ENCODE results near the gene EGR2. TPM values are rescaled to one million over a fixed set of nuclear protein-coding genes. Genes with fewer than 3 reads are reported as not detected.

EGR2 gene
- total RNA-seq, 1 experiment from 2014 or later = 0.92 TPM

DNA sequence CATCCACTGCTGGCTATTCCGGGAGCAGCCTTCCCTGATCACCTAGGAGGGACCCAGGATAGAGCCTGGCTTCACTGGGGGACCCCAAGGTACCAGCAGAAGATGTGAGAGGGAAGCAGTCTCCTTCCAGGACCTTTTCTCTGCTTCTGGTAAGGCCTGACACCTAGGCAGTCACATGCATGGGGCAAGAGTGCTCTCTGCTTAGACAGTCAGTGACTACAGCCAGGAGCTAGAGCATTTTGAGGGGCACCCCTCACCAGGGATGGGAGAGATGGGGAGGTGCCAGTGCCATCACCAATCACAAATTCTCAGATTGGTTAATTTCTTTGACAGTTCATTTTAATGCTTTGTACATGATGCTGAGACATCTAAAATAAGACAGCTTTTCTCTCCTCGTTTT lies 25.6 kb downstream of the EGR2 start (continued):
- TF ChIP-seq, protein P1, sequence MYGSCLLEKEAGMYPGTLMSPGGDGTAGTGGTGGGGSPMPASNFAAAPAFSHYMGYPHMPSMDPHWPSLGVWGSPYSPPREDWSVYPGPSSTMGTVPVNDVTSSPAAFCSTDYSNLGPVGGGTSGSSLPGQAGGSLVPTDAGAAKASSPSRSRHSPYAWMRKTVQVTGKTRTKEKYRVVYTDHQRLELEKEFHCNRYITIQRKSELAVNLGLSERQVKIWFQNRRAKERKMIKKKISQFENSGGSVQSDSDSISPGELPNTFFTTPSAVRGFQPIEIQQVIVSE (CRISPR knock-in tag; IDR thresholded peaks at IDR 0.05; ENCODE audit: borderline replicate concordance) = no peak
- TF ChIP-seq, protein P2, sequence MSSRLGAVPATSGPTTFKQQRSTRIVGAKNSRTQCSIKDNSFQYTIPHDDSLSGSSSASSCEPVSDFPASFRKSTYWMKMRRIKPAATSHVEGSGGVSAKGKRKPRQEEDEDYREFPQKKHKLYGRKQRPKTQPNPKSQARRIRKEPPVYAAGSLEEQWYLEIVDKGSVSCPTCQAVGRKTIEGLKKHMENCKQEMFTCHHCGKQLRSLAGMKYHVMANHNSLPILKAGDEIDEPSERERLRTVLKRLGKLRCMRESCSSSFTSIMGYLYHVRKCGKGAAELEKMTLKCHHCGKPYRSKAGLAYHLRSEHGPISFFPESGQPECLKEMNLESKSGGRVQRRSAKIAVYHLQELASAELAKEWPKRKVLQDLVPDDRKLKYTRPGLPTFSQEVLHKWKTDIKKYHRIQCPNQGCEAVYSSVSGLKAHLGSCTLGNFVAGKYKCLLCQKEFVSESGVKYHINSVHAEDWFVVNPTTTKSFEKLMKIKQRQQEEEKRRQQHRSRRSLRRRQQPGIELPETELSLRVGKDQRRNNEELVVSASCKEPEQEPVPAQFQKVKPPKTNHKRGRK (CRISPR knock-in tag; IDR thresholded peaks at IDR 0.05; ENCODE audit: borderline replicate concordance) = no peak
- TF ChIP-seq ZBTB43 (CRISPR knock-in tag; IDR thresholded peaks at IDR 0.05) = no peak
- TF ChIP-seq ZNF263 (CRISPR knock-in tag; IDR thresholded peaks at IDR 0.05; ENCODE audit: low read depth) = no peak
- no peak for TF ChIP-seq NFATC4 (CRISPR knock-in tag; IDR thresholded peaks at IDR 0.05)

GRCh38 chr10:62790019-62790555 lies 26.1 kb downstream of the EGR2 start:
- TF ChIP-seq NFE2L1 (CRISPR knock-in tag; IDR thresholded peaks at IDR 0.05) = no peak
- TF ChIP-seq EMX1 (CRISPR knock-in tag; IDR thresholded peaks at IDR 0.05) = no peak
- TF ChIP-seq, protein P3, sequence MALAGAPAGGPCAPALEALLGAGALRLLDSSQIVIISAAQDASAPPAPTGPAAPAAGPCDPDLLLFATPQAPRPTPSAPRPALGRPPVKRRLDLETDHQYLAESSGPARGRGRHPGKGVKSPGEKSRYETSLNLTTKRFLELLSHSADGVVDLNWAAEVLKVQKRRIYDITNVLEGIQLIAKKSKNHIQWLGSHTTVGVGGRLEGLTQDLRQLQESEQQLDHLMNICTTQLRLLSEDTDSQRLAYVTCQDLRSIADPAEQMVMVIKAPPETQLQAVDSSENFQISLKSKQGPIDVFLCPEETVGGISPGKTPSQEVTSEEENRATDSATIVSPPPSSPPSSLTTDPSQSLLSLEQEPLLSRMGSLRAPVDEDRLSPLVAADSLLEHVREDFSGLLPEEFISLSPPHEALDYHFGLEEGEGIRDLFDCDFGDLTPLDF (CRISPR knock-in tag; IDR thresholded peaks at IDR 0.05) = no peak
- TF ChIP-seq, protein P4, sequence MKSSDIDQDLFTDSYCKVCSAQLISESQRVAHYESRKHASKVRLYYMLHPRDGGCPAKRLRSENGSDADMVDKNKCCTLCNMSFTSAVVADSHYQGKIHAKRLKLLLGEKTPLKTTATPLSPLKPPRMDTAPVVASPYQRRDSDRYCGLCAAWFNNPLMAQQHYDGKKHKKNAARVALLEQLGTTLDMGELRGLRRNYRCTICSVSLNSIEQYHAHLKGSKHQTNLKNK (CRISPR knock-in tag; IDR thresholded peaks at IDR 0.05) = no peak
- TF ChIP-seq, protein P5, sequence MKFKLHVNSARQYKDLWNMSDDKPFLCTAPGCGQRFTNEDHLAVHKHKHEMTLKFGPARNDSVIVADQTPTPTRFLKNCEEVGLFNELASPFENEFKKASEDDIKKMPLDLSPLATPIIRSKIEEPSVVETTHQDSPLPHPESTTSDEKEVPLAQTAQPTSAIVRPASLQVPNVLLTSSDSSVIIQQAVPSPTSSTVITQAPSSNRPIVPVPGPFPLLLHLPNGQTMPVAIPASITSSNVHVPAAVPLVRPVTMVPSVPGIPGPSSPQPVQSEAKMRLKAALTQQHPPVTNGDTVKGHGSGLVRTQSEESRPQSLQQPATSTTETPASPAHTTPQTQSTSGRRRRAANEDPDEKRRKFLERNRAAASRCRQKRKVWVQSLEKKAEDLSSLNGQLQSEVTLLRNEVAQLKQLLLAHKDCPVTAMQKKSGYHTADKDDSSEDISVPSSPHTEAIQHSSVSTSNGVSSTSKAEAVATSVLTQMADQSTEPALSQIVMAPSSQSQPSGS (CRISPR knock-in tag; IDR thresholded peaks at IDR 0.05; ENCODE audit: borderline replicate concordance, low read depth) = no peak
- POLR2A ChIA-PET = no interaction called here
- H3K9me3 Mint-ChIP-seq = peaks cover 25% of the 10 kb centered on the region

DNA sequence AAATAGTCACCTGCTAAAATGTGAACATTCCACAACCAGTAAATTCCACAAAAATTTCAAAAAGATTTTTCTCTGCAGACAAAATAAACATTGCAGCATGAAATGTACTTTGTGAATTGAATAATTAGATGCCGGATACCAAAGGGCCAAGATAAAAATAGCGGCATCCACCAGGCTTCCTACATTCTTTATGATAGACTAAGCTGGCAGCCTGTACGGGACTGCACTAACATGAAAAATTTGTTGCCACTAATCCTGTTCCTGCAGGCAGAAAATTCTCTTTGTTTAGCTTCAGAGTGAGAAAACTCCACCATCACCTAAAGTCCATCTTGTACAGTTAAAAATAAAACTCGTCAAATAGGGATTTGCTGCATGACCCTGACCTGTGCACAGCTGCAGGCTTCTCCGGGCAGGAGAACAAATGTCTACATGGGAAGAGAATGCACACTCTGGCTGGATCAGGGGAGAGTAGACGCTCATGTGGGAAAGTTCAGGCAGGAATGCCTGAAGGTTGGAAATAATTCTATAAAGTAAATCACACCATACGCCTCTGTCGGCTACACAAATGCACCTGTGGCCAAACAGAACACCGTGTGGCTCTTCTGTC lies 27.2 kb downstream of the EGR2 start:
- DNase-seq (ENCODE audit: low spot score) (no peak), ATAC-seq (no peak)
- ChIA-PET POLR2A (no interaction called here), CTCF (interaction anchor here (1.3 kb wide), 1 partner anchor 29 kb away, joined by 3 read pairs; no protein-coding TSS in a partner anchor)
- Mint-ChIP-seq H3K9me3 (peaks cover 34% of the 10 kb centered on the region), H3K27ac (no peak overlapping the region), H3K27me3 (ENCODE audit: low read depth) (no peaks in the 10 kb centered on the region; the same call in 1 of the 2 replicates), H3K4me3 (no peak overlapping the region), H3K4me1 (0 out of 2 replicates have a peak, but pooled peaks cover 6% of the 10 kb centered on the region), H3K36me3 (peaks cover 17% of the 10 kb centered on the region)
- TF ChIP-seq, protein P6, sequence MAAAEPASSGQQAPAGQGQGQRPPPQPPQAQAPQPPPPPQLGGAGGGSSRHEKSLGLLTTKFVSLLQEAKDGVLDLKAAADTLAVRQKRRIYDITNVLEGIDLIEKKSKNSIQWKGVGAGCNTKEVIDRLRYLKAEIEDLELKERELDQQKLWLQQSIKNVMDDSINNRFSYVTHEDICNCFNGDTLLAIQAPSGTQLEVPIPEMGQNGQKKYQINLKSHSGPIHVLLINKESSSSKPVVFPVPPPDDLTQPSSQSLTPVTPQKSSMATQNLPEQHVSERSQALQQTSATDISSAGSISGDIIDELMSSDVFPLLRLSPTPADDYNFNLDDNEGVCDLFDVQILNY (CRISPR knock-in tag; IDR thresholded peaks at IDR 0.05) = no peak
- TF ChIP-seq OVOL2 (CRISPR knock-in tag; IDR thresholded peaks at IDR 0.05; ENCODE audit: borderline replicate concordance) (no peak), ZNF416 (CRISPR knock-in tag; IDR thresholded peaks at IDR 0.05) (no peak), ZNF121 (CRISPR knock-in tag; IDR thresholded peaks at IDR 0.05) (no peak), NR1H2 (CRISPR knock-in tag; IDR thresholded peaks at IDR 0.05) (no peak), FOXP1 (CRISPR knock-in tag; IDR thresholded peaks at IDR 0.05; ENCODE audit: borderline replicate concordance) (no peak), ZBTB43 (CRISPR knock-in tag; IDR thresholded peaks at IDR 0.05) (no peak), RELA (CRISPR knock-in tag; IDR thresholded peaks at IDR 0.05; ENCODE audit: borderline replicate concordance) (no peak), ZNF232 (CRISPR knock-in tag; IDR thresholded peaks at IDR 0.05) (no peak), ZBTB21 (CRISPR knock-in tag; IDR thresholded peaks at IDR 0.05; ENCODE audit: borderline replicate concordance) (no peak), GTF2I (CRISPR knock-in tag; conservative IDR thresholded peaks at IDR 0.05) (no peak), TCF7 (CRISPR knock-in tag; IDR thresholded peaks at IDR 0.05; ENCODE audit: low read depth) (no peak)
- TF ChIP-seq, protein P7, sequence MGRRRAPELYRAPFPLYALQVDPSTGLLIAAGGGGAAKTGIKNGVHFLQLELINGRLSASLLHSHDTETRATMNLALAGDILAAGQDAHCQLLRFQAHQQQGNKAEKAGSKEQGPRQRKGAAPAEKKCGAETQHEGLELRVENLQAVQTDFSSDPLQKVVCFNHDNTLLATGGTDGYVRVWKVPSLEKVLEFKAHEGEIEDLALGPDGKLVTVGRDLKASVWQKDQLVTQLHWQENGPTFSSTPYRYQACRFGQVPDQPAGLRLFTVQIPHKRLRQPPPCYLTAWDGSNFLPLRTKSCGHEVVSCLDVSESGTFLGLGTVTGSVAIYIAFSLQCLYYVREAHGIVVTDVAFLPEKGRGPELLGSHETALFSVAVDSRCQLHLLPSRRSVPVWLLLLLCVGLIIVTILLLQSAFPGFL (CRISPR knock-in tag; IDR thresholded peaks at IDR 0.05; ENCODE audit: borderline replicate concordance) = no peak

More at GRCh38 chr10:62790019-62790555, 26.1 kb downstream of the EGR2 start:
- 0 out of 2 replicates have a peak, but pooled peaks cover 6% of the 10 kb centered on the region for H3K4me1 Mint-ChIP-seq
- H3K27me3 Mint-ChIP-seq (ENCODE audit: low read depth) = no peaks in the 10 kb centered on the region; the same call in 1 of the 2 replicates
- H3K27ac Mint-ChIP-seq = no peak overlapping the region
- ATAC-seq = no peak
- H3K36me3 Mint-ChIP-seq = peaks cover 10% of the 10 kb centered on the region
- DNase-seq (ENCODE audit: low spot score) = no peak
- CTCF ChIA-PET = interaction anchor here (1.3 kb wide), 1 partner anchor 28 kb away, joined by 3 read pairs; no protein-coding TSS in a partner anchor
- H3K4me3 Mint-ChIP-seq = no peak overlapping the region
